ENCODE data around the gene FRMD1.

- TF ChIP-seq EZH2 (IDR thresholded peaks at IDR 0.05) (no peak), POLR2AphosphoS5 (IDR thresholded peaks at IDR 0.05; ENCODE audit: borderline replicate concordance, low read depth, low read length) (no peak)
Measured at GRCh38 chr6:168060521-168060931, 18.5 kb downstream of the FRMD1 start.
